HG03175 (cell line): ENCODE measurements around the gene GRHL3.

Experiments used
- ATAC-seq: cut with Tn5 transposase; IDR thresholded peaks from one replicate; pipeline ENCODE4 v1.9.1; 2021; ENCODE audit warnings: mild to moderate bottlenecking, moderate library complexity; ENCODE audit not compliant: unreplicated experiment

The GRHL3 gene

DNA sequence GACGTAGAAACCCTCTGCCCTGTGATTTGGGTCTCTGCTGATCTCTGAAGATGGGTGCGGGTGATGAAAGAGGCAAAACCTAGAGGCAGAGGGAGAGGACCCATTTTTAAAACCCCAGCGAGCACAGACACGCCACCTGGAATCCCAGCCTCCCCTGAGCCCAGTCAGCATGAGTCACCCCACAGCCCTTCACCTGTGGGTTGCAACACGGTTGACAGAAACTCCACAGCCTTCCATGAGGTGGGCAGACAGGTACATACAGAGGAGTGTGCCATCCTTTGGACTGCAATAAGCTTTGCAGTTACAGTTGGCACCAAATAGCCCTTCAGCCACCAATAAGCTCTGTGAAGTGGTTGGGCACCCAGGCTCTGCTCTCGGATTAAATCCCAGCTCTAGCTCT is 2.1 kb upstream of the GRHL3 start:
- ATAC-seq, result no peak

DNA sequence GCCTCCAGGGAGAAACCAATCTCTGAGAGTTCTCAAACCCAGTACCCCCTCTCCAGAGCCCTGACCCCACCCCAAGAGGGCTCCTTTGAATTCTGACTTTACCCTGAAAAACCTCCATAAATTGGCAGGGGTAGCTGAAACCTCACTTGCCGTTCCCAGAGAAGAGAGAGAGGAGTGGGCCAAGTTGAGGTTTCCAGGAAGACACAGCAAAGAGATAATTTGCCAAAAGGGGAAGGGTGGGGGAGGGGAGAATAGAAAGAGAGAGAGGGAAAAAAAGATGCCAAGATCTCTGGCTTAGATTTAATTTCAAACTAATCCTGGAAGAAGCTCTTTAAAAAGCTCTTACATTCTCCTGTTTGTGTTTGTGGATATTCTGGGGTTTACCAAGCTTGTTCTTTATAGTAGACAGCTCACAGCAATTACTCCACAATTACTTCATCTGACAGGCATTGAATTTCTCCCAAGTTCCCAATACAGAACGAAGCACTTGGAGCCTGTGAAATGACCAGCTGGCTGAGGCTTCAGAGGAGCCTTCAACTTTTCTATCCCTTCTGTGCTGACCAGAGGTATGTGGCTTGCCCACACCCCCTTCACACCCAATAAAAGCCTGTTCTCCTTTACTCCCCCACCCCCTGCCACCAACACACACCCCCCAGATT is 1.1 kb upstream of the GRHL3 start:
- ATAC-seq, result no peak

DNA sequence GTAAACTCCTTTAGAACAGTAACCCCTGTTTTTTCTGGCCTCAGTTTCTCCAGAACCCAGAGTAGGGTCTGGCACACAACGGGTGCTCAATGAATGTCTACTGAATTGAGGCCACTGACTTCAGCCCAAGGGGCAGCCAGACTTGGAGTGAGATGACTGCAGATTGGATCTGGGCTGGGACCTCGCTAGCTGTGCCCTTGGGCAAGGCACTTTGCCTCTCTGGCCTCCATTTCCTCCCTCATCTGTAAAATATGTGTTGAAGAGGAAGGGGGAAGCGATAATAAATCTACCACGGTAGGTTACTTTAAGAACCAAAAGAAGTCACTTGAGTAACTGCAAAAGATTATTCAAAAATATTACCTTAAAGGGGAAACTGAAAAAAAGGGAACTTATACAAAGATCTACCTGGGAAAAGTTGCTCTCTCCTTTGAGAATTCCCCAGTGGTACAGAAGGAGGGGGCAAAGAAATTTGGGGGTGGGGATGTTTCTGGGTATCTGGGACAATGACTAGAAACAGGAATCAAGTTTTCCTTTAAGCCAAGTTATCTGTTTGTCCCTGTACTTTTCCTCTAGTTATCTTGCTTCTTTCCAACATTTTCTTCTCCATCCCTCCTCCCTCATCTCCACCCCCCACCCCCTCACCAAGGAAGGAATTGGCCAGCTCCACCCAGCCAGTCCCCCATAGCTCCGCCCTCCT is 394 bp upstream of the GRHL3 start:
- no peak for ATAC-seq

DNA sequence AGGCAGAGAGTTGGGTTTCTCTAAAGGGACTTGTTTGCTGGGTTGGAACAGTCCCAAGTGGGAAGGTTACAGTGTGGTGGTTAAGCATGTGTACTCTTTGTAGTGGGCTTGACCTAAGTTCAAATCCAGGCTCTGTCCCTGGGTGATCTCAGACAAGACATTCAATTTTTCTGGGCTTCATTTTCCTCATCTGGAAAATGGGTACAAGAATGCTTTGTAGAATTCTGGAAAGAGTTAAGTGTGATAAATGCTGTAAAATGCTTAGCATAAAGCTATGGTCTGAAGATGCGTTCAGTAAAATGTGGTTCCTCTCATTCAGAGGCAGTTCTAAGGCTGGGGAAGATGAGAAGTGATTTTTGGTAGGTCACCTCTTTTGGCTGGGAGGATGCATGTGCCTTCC is 805 bp downstream of the GRHL3 start:
- ATAC-seq, result no peak

DNA sequence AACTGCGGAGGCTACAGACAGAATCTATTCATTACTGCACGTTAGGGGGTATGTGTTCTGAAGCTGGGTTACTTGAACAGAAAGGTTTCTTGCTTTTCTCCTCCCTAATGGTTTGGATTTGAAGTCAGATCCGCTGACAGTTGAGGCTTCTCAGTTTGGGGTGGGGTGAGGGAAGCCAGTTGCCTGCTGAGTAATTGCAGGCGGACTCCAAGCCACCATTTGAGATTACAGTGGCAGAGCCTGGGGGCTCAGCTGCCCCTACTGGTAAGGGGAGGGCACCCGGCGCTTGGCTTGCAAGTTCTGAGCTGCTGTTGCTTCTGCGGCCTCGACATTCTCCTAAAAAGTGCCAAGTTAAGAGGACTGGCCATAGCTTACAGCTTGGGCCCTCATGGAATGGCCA is 2.0 kb downstream of the GRHL3 start:
- no peak for ATAC-seq

DNA sequence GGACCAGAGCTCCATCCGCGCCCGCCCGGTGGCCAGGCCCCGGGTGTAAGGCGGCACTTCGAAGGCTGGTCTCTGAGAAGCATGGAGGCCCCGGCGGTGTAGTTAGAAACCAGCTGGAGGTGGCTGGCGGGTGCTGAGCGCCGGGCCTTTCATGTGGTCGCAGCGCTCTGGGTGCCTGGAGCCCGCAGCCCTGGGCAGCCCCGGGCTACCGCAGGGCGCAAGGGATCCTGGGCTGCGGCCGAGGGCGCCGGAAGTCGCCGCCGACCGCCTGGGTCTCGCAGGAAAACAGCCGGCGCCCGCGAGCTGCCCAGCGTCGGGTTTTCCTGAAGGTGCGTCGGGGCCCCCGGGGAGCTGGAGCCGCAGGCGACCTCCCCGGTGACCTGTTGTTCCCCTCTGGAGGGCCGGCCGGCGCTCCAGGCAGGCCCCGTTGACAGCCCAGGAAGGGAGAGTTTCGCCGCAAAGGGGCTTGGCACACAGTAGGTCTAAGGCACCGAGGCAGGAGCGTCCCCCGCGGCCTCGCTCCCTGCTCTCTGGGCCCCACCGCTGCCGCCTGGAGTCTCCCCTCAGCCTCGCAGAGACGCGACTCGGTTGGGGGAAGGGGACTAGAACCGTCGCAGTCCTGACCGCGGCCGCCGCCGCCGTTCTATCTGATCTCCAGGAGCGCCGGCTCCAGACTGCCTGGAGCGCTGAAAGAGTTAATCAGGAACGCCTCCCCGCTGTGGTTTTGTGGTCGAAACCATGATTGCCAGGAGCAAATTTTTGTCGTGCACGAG is 2.7 kb downstream of the GRHL3 start:
- peak; percentile 63 for ATAC-seq

DNA sequence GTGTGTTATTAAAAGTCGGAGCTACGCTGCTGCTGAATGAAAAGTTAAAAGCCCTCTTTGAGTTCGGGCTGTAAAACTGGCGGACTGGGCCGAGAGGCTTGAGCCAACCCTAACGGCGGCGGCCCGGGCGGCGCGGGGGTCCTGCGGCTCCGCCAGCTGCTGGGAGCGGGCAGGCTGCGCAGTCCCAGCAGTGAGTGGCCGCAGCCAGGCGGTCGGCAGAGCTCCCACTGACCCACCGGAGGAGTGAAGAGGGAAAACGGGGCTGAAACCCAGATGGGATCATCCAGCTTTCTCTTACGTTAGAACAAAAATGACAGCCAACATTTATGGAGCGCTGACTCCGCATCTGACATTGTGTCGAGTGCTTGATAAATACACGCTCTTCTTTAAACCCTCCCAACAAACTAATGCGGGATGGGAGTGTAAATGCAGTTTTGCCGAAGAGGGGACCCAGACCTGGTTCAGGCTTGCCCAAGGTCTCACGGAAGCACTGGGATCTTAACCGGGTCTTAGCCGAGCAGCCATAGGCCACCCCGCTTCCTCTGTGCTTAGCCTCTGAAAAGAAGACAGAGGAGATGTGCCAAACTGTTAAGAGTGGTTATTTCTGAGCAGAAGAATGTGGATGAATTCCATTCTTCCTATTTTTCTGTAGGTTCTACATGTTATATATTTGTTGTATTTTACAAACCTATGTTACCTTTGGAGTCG is 3.5 kb downstream of the GRHL3 start:
- ATAC-seq, result no peak

DNA sequence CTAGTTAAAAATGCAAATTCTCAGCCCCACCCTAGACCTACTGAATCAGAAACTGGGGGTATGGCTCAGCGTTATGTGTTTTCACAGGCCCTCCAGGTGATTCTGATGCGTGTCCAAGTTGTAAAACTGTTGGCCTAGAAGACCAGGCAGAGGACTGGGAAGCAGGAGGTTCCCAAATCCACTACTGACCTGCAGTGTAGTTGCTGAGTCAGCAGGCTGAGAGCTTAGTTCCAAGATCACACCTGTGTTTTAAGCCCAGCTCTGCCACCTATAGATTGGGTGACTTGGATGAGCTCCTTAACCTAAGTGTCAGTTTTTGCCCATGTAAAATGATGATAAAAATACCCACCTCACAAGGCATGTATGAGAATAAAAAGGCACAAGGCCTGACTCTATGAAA is 4.1 kb downstream of the GRHL3 start:
- no peak for ATAC-seq

DNA sequence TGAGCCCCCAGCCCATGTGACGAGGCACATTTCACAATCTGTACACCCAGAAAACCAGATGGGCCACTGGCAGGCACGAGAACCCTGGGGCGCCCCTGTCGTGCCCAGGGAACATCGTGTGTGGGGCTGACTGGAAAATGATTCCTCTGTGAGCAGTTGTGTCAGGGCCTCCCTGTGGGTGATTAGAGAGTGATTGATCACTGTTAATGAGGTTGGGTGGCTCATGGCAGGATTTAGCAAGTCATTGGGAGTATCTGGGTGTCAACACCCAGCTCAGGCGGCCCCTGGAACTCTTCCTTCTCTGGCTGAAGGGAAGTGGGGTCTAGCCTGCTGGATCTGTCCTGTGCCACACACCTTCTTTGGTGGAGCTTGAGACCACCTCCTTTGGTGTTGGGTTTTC is 5.7 kb downstream of the GRHL3 start:
- ATAC-seq, result no peak

DNA sequence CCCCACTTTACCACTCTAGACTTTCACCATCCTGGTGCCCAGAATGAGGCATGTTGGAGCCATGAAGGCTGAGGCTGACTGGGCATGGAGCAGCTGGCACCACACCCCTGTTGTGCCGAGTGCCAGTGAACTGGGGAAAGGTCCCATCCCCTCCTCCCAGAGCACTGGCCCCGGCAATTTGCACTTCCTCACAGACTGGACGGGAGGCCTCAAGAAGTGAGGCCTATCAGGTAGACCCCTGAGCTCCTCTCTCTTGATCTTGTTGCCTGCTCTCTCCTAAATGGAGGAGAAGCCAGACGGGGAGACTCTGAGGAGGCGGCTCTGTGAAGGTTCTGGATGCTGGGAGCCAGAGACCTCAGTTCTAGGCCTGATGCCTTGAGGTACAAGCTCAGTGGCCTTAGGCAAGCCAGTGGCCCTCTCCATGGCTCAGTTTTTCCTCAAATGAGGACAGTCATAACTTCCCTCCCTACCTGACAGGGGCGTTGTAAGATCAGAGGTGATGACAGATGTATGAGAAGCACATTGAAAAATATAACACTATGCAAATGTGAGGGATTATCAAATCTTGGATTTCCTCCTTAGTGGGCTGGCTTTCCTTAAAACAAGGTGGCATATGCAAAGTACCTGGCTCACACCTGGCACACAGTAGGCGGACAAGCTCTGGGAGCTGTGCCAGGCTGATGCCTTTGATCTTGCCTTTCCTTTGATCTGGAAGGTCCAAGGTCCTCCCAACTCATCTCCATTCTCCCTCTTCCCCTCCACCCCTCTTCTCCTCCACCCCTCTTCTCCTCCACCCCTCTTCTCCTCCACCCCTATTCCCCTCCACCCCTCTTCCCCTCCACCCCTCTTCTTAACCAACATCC is 6.7 kb downstream of the GRHL3 start:
- no peak for ATAC-seq

DNA sequence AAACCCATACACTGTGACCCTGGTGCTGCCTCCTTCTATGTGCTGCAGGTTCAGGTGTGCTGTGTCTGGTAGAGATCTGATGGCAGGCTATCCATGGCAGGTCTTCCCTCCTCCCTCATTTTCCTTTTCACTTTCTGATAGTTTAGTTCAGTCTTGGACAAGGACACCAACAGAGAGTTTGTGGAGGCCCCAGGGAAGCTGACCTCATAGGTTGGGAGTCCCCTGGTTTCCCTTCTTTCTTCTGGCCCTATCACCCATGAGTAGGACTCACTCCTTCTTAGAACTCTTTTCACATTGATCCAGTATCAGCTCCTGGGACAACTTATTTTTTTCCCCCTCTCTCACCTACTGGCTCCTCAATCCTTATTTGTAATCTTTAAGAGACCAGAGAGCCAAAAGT is 8.3 kb downstream of the GRHL3 start:
- ATAC-seq, result no peak

DNA sequence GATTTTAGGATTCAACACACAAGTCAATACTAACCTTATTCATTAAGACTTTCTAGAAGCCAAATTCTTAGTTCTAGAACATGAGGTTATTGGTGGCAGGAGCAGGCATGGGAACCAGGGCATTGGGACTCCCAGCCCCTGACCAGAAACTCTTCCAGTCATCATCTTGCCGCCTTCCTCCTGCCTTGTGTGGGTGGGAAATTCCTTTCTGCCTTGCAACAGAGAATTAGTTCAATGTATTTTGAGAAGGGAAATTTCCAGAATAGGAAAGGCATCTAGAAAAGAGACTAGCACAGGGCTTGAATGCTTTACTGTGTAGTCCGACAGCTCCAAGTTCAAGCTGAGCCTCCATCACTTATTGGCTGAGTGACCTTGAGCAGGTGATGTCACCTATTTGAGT is 8.7 kb downstream of the GRHL3 start:
- no peak for ATAC-seq

DNA sequence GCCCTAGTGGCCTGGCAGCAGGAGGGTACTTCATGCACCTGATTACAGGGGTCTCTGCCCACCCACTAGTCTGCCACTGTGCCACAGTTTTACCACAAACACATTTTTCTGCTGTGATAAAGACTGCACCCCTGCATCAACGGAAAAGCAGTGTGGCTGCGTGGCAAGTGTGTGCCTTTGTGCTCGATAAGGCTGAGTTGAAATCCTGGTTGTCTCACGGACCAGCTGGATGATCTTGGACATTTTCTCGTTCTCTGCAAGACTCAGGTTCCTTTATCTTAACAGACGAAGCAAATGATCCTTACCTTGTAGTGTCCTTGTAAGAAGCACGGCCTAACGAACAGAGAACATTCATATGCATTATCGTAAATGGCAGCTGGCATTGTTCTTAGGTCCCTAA is 10.2 kb downstream of the GRHL3 start:
- no peak for ATAC-seq

DNA sequence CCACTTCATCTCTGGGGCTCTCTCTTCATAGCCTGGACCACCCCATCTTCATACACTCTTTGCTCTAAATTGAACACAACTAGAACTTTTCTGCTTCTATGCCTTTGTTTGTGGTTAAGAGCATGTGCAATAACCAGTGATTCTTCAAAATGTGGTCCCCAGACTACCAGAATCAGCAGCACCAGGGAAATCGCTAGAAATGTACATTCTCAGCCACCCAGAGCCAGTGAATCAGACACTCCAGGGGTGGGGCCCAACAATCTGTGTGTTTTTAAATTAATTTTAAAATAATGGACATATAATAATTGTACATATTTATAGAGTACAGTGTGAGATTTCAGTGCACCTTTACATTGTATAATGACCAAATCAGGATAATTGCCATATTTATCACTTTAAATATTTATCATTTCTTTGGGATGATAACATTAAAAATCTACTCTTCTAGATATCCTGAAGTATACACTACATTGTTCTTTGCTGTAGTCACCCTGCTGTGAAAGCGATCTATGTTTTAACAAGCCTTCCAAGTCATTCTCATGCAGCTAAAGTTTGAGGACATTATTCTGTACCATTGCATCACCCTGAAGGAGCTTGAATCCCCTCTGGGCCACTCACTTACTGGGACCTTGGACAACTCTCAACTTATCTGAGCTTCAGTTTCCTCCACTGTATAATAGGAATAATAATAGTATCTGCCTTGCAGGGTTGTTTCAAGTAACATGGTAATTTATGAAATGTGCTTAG is 10.8 kb downstream of the GRHL3 start:
- no peak for ATAC-seq

DNA sequence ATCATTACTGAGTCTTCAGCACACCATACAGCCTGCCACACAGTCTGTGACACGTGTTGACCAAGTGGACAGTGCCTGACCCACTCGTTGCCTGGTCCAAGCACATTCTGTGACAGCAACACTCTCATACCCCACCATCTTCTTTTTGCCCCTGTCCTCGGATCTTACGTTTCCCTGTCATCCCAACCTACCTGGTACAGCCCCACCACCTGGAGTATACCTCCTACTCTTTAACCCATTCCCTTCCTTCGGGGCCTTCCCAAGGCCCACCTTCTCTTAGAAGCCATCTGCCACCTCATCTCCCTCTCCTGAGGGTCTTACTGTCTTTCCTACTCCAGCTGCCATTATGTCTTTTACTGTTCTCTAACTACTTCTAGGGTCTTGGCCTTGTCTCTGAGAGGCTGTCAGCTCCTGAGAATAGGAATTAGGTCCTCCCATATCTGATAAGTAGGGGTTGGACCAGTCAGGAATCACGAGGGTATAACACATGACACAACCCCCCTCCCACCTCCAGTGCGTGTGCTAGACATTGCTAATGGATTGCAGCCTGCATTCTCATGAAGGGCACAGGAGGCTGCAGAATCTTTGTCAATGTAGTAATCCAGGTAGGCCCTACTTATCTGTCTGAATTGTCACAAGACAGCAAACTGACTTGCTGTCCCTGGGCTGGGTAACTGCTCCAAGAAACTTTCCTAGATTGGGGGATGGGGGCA is 13.0 kb downstream of the GRHL3 start:
- no peak for ATAC-seq

DNA sequence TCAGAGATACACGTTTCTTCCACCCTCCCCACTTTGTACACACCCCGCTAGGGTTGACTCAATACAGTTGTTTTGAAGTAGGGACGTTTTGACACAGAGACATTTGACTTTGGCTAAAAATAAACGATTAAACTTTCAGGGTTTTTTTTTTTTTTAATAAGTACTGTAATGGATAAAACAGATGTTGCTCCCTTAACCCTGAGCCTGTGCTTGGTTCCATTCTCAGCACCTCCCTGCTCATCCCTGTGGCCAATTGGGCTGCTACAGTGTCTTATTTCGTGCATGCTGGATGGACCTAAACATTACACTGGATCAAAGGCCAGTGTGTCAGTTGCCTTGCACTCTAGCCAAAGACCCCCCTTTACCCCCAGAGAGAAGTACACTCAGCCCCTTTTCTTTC is 16.9 kb downstream of the GRHL3 start:
- no peak for ATAC-seq

DNA sequence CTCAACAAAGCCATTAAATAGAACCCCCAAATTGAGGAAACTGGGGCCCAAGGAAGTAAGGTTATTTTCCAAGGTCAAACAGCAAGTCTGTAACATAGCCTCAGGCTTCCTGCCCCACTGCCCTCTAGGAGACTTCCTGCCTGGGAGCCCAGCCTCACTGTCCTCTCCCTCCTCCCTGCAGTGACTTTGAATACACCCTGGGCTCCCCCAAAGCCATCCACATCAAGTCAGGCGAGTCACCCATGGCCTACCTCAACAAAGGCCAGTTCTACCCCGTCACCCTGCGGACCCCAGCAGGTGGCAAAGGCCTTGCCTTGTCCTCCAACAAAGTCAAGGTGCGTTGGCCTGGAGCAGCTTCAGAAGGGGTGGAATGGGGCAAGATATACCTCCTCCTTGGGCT is 18.3 kb downstream of the GRHL3 start:
- ATAC-seq, result no peak

DNA sequence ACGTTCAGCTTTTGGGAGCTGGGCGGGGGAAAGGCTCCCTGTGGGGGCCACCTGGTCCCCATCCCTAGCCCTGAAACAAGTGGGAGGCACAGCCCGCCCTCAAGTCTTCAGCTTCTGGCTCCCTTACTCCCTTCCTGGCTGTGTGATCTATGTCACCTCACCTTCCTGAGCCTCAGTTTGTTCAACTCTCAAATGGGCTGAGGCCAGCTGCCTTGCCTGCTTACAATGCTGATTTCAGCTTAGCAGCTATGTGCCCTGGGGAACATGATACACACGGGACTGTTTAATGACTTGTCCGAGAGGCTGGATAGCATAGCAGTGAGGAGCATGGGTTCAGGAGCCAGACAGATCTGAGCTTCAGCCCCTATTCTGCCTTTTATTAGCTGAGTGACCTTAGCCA is 19.3 kb downstream of the GRHL3 start:
- ATAC-seq, result no peak

DNA sequence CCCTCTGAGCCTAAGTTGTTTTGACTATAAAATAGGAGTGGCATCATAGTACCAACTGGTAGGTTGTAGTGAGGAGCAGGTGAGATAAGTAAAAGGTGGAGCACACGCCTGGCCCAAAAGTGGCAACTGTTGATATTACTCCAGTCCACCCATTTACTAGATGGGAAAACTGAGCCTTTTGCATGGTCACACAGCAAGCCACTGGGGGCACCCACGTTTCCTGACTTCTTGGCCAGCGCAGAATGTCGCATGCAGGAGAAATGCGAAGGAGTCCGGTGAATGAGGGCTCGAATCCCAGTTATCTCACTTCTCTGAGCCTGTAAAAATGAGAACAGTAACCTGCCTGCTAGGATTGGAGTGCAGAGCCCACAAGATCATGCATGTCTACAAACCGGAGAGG is 20.8 kb downstream of the GRHL3 start:
- no peak for ATAC-seq
